Measurements from ENCODE around the gene LAMA1. TPM values are rescaled to one million over a fixed set of nuclear protein-coding genes. Genes with fewer than 3 reads are reported as not detected.

Gene LAMA1
- polyA plus RNA-seq, 1 donor from 2014 or later, result 10.3 TPM

GRCh38 chr18:6962571-6963451, 154.8 kb downstream of the LAMA1 start:
- Histone ChIP-seq H3K4me2 (ENCODE audit: low read length) (no peak overlapping the region), H3K27me3 (ENCODE audit: insufficient read depth, low read depth, low read length) (no peaks in the 10 kb centered on the region), H2AFZ (ENCODE audit: low read depth, low read length) (no peak overlapping the region), H3K36me3 (ENCODE audit: insufficient read depth, low read length) (peaks cover 11% of the 10 kb centered on the region), H3K9me3 (ENCODE audit: low read length) (no peaks in the 10 kb centered on the region), H3K79me2 (replicated peaks; ENCODE audit: insufficient read depth, low read length) (no peaks in the 10 kb centered on the region), H3K9ac (ENCODE audit: low read length) (no peak overlapping the region), H3F3A (ENCODE audit: insufficient read depth, low read length, poor library complexity, severe bottlenecking) (no peaks in the 10 kb centered on the region), H3K4me3 (ENCODE audit: low read length) (no peak overlapping the region), H3K27ac (ENCODE audit: low read length) (no peak overlapping the region), H3K9me2 (ENCODE audit: insufficient read depth, low read length) (no peaks in the 10 kb centered on the region), H4K20me1 (ENCODE audit: insufficient read depth) (no peaks in the 10 kb centered on the region)
- TF ChIP-seq MXI1 (conservative IDR thresholded peaks at IDR 0.05; ENCODE audit: poor library complexity, severe bottlenecking) (no peak), TAF1 (IDR thresholded peaks at IDR 0.05; ENCODE audit: low read depth) (no peak), REST (IDR thresholded peaks at IDR 0.05; ENCODE audit: borderline replicate concordance) (no peak), RAD21 (conservative IDR thresholded peaks at IDR 0.05) (no peak), EP300 (conservative IDR thresholded peaks at IDR 0.05; ENCODE audit: poor library complexity, severe bottlenecking) (no peak), EZH2 (IDR thresholded peaks at IDR 0.05; ENCODE audit: borderline replicate concordance, insufficient read depth, low read length, poor library complexity, severe bottlenecking) (no peak), SMC3 (conservative IDR thresholded peaks at IDR 0.05; ENCODE audit: poor library complexity) (no peak), CTCF (IDR thresholded peaks at IDR 0.05; ENCODE audit: poor library complexity, severe bottlenecking) (no peak), POLR2AphosphoS5 (IDR thresholded peaks at IDR 0.05) (no peak)

- peaks cover 11% of the 10 kb centered on the region for H3K36me3 ChIP-seq (ENCODE audit: insufficient read depth, low read length)
- H4K20me1 ChIP-seq (ENCODE audit: insufficient read depth), result no peaks in the 10 kb centered on the region
- no peaks in the 10 kb centered on the region for H3K79me2 ChIP-seq (replicated peaks; ENCODE audit: insufficient read depth, low read length)
- H3K4me2 ChIP-seq (ENCODE audit: low read length), result no peak overlapping the region
- no peak overlapping the region for H3K27ac ChIP-seq (ENCODE audit: low read length)
- TF ChIP-seq EZH2 (IDR thresholded peaks at IDR 0.05; ENCODE audit: borderline replicate concordance, insufficient read depth, low read length, poor library complexity, severe bottlenecking) (no peak), POLR2AphosphoS5 (IDR thresholded peaks at IDR 0.05) (no peak), REST (IDR thresholded peaks at IDR 0.05; ENCODE audit: borderline replicate concordance) (no peak), EP300 (conservative IDR thresholded peaks at IDR 0.05; ENCODE audit: poor library complexity, severe bottlenecking) (no peak), CTCF (IDR thresholded peaks at IDR 0.05; ENCODE audit: poor library complexity, severe bottlenecking) (no peak), TAF1 (IDR thresholded peaks at IDR 0.05; ENCODE audit: low read depth) (no peak)
- H3F3A ChIP-seq (ENCODE audit: insufficient read depth, low read length, poor library complexity, severe bottlenecking), result no peaks in the 10 kb centered on the region
- no peak overlapping the region for H2AFZ ChIP-seq (ENCODE audit: low read depth, low read length)
- H3K9me2 ChIP-seq (ENCODE audit: insufficient read depth, low read length), result no peaks in the 10 kb centered on the region
- no peaks in the 10 kb centered on the region for H3K9me3 ChIP-seq (ENCODE audit: low read length)
- H3K9ac ChIP-seq (ENCODE audit: low read length), result no peak overlapping the region
- H3K27me3 ChIP-seq (ENCODE audit: insufficient read depth, low read depth, low read length), result no peaks in the 10 kb centered on the region
- no peak overlapping the region for H3K4me3 ChIP-seq (ENCODE audit: low read length)
These were observed 156.3 kb downstream of the LAMA1 start for GRCh38 chr18:6961331-6961730.

Data from neural cell (in vitro differentiated cells).